ENCODE results near the gene PDYN.

DNA sequence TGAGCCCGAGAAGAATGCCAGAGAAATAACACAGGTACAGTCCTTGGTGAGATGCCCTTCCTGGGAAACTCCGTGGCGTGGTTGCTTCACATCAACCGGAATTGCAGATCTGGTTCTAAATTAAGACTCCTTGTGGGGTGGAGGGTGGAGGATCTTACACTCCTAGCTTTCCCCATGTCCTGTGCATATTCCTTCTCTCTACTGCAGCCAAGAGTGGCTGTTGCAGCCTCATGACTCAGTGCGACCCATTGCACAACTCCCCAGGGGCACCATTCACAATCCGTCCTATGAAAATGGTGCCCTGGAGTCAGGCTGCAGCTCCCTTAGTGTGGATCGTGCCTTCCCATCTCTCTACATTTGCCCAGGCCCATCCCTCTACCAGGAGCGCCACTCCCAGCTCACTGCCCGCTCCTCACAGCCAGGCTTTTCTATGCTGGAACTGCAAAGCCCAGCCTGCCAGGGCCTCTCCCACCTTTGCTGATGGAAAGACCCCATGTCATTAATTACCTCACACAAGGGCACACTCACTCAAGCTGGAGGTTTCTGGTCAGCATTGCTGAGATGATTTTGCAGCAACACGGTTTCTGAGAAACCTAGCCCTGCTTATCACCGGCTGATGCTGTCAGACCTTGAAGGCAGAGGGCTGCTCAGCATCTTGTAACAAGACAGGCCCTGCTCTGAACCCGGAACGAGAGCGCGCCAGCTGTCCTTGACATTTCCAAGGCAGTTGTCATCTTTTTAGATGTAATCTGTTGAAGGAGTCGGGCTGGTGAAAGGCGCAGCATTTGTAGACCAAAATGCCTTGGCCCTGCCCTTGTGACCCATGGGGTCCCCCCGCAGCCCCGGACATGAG lies 58.9 kb downstream of the PDYN start:
- TF ChIP-seq, protein P1, sequence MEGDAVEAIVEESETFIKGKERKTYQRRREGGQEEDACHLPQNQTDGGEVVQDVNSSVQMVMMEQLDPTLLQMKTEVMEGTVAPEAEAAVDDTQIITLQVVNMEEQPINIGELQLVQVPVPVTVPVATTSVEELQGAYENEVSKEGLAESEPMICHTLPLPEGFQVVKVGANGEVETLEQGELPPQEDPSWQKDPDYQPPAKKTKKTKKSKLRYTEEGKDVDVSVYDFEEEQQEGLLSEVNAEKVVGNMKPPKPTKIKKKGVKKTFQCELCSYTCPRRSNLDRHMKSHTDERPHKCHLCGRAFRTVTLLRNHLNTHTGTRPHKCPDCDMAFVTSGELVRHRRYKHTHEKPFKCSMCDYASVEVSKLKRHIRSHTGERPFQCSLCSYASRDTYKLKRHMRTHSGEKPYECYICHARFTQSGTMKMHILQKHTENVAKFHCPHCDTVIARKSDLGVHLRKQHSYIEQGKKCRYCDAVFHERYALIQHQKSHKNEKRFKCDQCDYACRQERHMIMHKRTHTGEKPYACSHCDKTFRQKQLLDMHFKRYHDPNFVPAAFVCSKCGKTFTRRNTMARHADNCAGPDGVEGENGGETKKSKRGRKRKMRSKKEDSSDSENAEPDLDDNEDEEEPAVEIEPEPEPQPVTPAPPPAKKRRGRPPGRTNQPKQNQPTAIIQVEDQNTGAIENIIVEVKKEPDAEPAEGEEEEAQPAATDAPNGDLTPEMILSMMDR (IDR thresholded peaks at IDR 0.05; ENCODE audit: insufficient read depth, low read length, poor library complexity, severe bottlenecking): no peak
- no peak for TF ChIP-seq EZH2phosphoT487 (conservative IDR thresholded peaks at IDR 0.05; ENCODE audit: low read length)

Data from SU-DHL-6 (cell line).